Measurements from ENCODE around the gene SYNGAP1.
"Not testable (repeated sequence)": the region's sequence is repeated elsewhere in the genome, so short reads cannot be mapped to it uniquely, and the experiment has no call there.

SYNGAP1 gene

DNA sequence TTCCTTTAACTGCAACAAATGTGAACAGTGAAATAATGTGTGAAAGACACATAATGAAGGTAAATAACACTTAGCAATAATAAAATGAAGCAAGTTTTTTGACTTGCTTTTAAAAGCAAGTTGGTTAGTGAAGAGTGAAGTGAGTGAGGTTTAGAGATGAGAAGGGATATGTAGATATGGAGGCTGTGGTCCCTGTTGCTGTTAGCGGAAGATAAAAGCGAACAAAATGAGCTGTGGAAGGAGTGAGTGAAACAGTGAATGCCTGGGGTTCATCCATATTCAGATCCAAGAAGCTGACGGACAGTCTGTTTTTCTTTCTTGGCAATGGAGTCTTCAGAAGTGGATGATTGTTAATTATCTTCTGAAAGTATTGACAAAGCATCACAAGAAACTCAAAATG lies 58.0 kb downstream of the SYNGAP1 start:
- H3K27me3 ChIP-seq (ENCODE audit: low read depth, low read length): peaks cover 8% of the 10 kb centered on the region; the same call in 1 of the 2 replicates
- H3K4me3 ChIP-seq (ENCODE audit: low read length): no peak overlapping the region
- H4K20me1 ChIP-seq (ENCODE audit: insufficient read depth, low read length): no peaks in the 10 kb centered on the region
- H3K9ac ChIP-seq (ENCODE audit: low read length): no peak overlapping the region
- no peak overlapping the region for H3K4me2 ChIP-seq (ENCODE audit: low read length)
- no peaks in the 10 kb centered on the region for H3K36me3 ChIP-seq (replicated peaks; ENCODE audit: low read depth, low read length)
- TF ChIP-seq, protein P1, sequence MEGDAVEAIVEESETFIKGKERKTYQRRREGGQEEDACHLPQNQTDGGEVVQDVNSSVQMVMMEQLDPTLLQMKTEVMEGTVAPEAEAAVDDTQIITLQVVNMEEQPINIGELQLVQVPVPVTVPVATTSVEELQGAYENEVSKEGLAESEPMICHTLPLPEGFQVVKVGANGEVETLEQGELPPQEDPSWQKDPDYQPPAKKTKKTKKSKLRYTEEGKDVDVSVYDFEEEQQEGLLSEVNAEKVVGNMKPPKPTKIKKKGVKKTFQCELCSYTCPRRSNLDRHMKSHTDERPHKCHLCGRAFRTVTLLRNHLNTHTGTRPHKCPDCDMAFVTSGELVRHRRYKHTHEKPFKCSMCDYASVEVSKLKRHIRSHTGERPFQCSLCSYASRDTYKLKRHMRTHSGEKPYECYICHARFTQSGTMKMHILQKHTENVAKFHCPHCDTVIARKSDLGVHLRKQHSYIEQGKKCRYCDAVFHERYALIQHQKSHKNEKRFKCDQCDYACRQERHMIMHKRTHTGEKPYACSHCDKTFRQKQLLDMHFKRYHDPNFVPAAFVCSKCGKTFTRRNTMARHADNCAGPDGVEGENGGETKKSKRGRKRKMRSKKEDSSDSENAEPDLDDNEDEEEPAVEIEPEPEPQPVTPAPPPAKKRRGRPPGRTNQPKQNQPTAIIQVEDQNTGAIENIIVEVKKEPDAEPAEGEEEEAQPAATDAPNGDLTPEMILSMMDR (IDR thresholded peaks at IDR 0.05; ENCODE audit: low read depth, low read length): no peak
- no peak for TF ChIP-seq EZH2phosphoT487 (IDR thresholded peaks at IDR 0.05; ENCODE audit: low read depth)
- H3K79me2 ChIP-seq (ENCODE audit: low read length): no peaks in the 10 kb centered on the region
- no peaks in the 10 kb centered on the region for H3K9me3 ChIP-seq (ENCODE audit: insufficient read depth, low read length)
- H3K4me1 ChIP-seq (ENCODE audit: low read length): no peaks in the 10 kb centered on the region
- H3K27ac ChIP-seq (ENCODE audit: low read length): no peak overlapping the region
- no peak overlapping the region for H2AFZ ChIP-seq (ENCODE audit: low read depth, low read length)

DNA sequence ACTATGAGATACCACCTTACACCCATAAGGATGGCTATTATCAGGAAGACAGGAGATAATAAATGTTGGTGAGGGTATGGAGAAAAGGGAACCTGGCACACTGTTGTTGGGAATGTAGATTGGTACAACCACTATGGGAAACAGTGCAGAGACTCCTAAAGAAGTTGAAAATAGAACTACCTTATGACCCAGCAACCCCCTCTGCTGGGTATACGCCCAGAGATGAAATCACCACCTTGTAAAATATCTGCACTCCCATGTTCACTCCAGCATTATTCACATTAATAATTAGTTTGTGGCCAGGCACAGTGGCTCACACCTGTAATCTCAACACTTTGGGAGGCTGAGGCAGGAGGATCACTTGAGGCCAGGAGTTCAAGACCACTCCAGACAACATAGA lies 61.3 kb downstream of the SYNGAP1 start:
- Histone ChIP-seq H2AFZ (ENCODE audit: low read depth, low read length) (no peak overlapping the region), H3K9ac (ENCODE audit: low read length) (no peak overlapping the region), H3K4me3 (ENCODE audit: low read length) (no peak overlapping the region), H3K27ac (ENCODE audit: low read length) (no peak overlapping the region), H4K20me1 (ENCODE audit: insufficient read depth, low read length) (no peaks in the 10 kb centered on the region), H3K4me1 (ENCODE audit: low read length) (no peaks in the 10 kb centered on the region), H3K27me3 (ENCODE audit: low read depth, low read length) (peaks cover 8% of the 10 kb centered on the region; the same call in 1 of the 2 replicates), H3K79me2 (ENCODE audit: low read length) (no peaks in the 10 kb centered on the region), H3K4me2 (ENCODE audit: low read length) (no peak overlapping the region), H3K36me3 (replicated peaks; ENCODE audit: low read depth, low read length) (no peaks in the 10 kb centered on the region), H3K9me3 (ENCODE audit: insufficient read depth, low read length) (no peaks in the 10 kb centered on the region)
- TF ChIP-seq, protein P1 (IDR thresholded peaks at IDR 0.05; ENCODE audit: low read depth, low read length): no peak
- TF ChIP-seq EZH2phosphoT487 (IDR thresholded peaks at IDR 0.05; ENCODE audit: low read depth): no peak

DNA sequence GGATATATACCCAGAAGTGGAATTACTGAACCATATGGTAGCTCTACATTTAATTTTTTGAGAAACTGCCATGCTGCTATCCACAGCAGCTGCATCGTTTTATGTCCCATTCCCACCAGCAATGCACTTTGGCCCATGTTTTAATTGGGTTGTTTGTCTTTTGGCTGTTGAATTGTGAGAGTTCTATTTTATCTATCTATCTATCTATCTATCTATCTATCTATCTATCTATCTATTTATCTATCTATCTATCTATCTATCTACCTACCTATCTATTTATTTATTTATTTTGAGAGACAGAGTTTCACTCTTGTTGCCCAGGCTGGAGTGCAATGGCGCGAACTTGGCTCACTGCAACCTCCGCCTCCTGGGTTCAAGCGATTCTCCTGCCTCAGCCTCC lies 62.8 kb downstream of the SYNGAP1 start:
- H3K27ac ChIP-seq (ENCODE audit: low read length); H4K20me1 ChIP-seq (ENCODE audit: insufficient read depth, low read length); H3K4me1 ChIP-seq (ENCODE audit: low read length); H3K4me2 ChIP-seq (ENCODE audit: low read length); H3K4me3 ChIP-seq (ENCODE audit: low read length); H3K79me2 ChIP-seq (ENCODE audit: low read length); H3K9me3 ChIP-seq (ENCODE audit: insufficient read depth, low read length); H3K9ac ChIP-seq (ENCODE audit: low read length); H2AFZ ChIP-seq (ENCODE audit: low read depth, low read length); H3K36me3 ChIP-seq (replicated peaks; ENCODE audit: low read depth, low read length); H3K27me3 ChIP-seq (ENCODE audit: low read depth, low read length): not testable (repeated sequence)

DNA sequence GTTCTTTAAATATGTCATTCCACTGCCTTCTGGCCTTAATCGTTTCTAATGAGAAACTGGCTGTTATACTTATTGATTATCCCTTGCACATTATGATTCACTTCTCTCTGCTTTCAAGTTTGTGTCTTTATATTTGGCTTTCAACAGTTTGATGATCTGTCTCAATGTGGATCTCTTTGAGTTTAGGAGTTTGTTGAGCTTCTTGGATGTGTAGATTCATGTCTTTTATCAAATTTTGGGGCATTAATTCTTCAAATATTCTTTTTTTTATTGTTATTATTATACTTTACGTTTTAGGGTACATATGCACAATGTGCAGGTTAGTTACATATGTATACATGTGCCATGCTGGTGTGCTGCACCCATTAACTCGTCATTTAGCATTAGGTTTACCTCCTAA lies 63.8 kb downstream of the SYNGAP1 start:
- no peaks in the 10 kb centered on the region for H3K36me3 ChIP-seq (replicated peaks; ENCODE audit: low read depth, low read length)
- no peaks in the 10 kb centered on the region for H3K79me2 ChIP-seq (ENCODE audit: low read length)
- no peak overlapping the region for H3K4me2 ChIP-seq (ENCODE audit: low read length)
- H3K9ac ChIP-seq (ENCODE audit: low read length): no peak overlapping the region
- no peaks in the 10 kb centered on the region for H3K27me3 ChIP-seq (ENCODE audit: low read depth, low read length)
- no peaks in the 10 kb centered on the region for H3K4me1 ChIP-seq (ENCODE audit: low read length)
- H3K27ac ChIP-seq (ENCODE audit: low read length): no peak overlapping the region
- no peaks in the 10 kb centered on the region for H4K20me1 ChIP-seq (ENCODE audit: insufficient read depth, low read length)
- TF ChIP-seq, protein P1 (IDR thresholded peaks at IDR 0.05; ENCODE audit: low read depth, low read length): no peak
- TF ChIP-seq EZH2phosphoT487 (IDR thresholded peaks at IDR 0.05; ENCODE audit: low read depth): no peak
- H3K4me3 ChIP-seq (ENCODE audit: low read length): no peak overlapping the region
- H2AFZ ChIP-seq (ENCODE audit: low read depth, low read length): no peak overlapping the region
- H3K9me3 ChIP-seq (ENCODE audit: insufficient read depth, low read length): no peaks in the 10 kb centered on the region

DNA sequence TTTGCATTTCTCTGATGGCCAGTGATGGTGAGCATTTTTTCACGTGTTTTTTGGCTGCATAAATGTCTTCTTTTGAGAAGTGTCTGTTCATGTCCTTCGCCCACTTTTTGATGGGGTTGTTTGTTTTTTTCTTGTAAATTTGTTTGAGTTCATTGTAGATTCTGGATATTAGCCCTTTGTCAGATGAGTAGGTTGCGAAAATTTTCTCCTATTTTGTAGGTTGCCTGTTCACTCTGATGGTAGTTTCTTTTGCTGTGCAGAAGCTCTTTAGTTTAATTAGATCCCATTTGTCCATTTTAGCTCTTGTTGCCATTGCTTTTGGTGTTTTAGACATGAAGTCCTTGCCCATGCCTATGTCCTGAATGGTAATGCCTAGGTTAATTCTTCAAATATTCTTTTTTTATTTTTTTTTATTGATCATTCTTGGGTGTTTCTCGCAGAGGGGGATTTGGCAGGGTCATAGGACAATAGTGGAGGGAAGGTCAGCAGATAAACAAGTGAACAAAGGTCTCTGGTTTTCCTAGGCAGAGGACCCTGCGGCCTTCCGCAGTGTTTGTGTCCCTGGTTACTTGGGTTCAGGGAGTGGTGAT lies 64.9 kb downstream of the SYNGAP1 start:
- not testable (repeated sequence) for H3K4me2 ChIP-seq (ENCODE audit: low read length); H3K79me2 ChIP-seq (ENCODE audit: low read length); H2AFZ ChIP-seq (ENCODE audit: low read depth, low read length); H3K36me3 ChIP-seq (replicated peaks; ENCODE audit: low read depth, low read length); H3K4me1 ChIP-seq (ENCODE audit: low read length); H3K4me3 ChIP-seq (ENCODE audit: low read length); H3K27ac ChIP-seq (ENCODE audit: low read length); H4K20me1 ChIP-seq (ENCODE audit: insufficient read depth, low read length); H3K9me3 ChIP-seq (ENCODE audit: insufficient read depth, low read length); H3K27me3 ChIP-seq (ENCODE audit: low read depth, low read length); H3K9ac ChIP-seq (ENCODE audit: low read length)

DNA sequence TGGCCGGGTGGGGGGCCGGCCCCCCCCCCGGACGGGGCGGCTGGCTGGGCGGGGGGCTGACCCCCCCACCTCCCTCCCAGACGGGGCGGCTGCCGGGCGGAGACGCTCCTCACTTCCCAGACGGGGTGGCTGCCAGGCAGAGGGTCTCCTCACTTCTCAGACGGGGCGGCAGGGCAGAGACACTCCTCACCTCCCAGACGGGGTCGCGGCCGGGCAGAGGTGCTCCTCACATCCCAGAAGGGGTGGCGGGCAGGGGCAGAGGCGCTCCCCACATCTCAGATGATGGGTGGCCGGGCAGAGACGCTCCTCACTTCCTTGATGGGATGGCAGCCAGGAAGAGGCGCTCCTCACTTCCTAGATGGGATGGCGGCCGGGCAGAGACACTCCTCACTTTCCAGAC lies 65.8 kb downstream of the SYNGAP1 start:
- H3K4me2 ChIP-seq (ENCODE audit: low read length); H3K79me2 ChIP-seq (ENCODE audit: low read length); H3K27ac ChIP-seq (ENCODE audit: low read length); H2AFZ ChIP-seq (ENCODE audit: low read depth, low read length); H3K4me1 ChIP-seq (ENCODE audit: low read length); H3K9ac ChIP-seq (ENCODE audit: low read length); H3K9me3 ChIP-seq (ENCODE audit: insufficient read depth, low read length); H3K4me3 ChIP-seq (ENCODE audit: low read length); H4K20me1 ChIP-seq (ENCODE audit: insufficient read depth, low read length); H3K27me3 ChIP-seq (ENCODE audit: low read depth, low read length); H3K36me3 ChIP-seq (replicated peaks; ENCODE audit: low read depth, low read length): not testable (repeated sequence)

All from OCI-LY3 (cell line).